A549 (cell line): ENCODE data around the gene RAI14.

Experiments
- CEBPB ChIP-seq, 2 experiments: fragments of >200 bp in 1 of 2; sonication (Bioruptor Twin) in 1 of 2; formaldehyde crosslinking in 1 of 2; IDR thresholded peaks; 2 replicates each; pipeline ENCODE4 v1.6.1; 2012 to 2016
- CTCF ChIP-seq: fragments of >200 bp; sonication (Bioruptor Twin); formaldehyde crosslinking; IDR thresholded peaks from 3 replicates; pipeline ENCODE4 v1.5.1; 2016
- EHF ChIP-seq: fragments of 250-450 bp; sonication (Bioruptor Pico); IDR thresholded peaks from 2 replicates; pipeline ENCODE4 v1.5.0; 2020; ENCODE audit warnings: mild to moderate bottlenecking
- MAZ ChIP-seq: fragments of 150-350 bp; IDR thresholded peaks from 2 replicates; pipeline ENCODE4 v1.6.1; 2014; ENCODE audit warnings: antibody characterized with exemption, low read depth, low read length, borderline replicate concordance
- POLR2A ChIP-seq: IDR thresholded peaks from 2 replicates; pipeline ENCODE4 v1.6.1; 2012; ENCODE audit warnings: mild to moderate bottlenecking, low read length

GRCh38 chr5:34842554-34842953 lies 186.4 kb downstream of the RAI14 start:
- no peak for TF ChIP-seq CTCF
- TF ChIP-seq CEBPB (IDR thresholded peaks at IDR 0.05) = no peak
- TF ChIP-seq EHF = no peak
- no peak for TF ChIP-seq POLR2A
- TF ChIP-seq MAZ = no peak
